ENCODE data around the gene TNFRSF6B. TPM values are rescaled to one million over a fixed set of nuclear protein-coding genes. Genes with fewer than 3 reads are reported as not detected.
"Not testable (repeated sequence)": the region's sequence is repeated elsewhere in the genome, so short reads cannot be mapped to it uniquely, and the experiment has no call there.

TNFRSF6B gene
- polyA plus RNA-seq (ENCODE audit: insufficient read length) = 1.6 TPM

DNA sequence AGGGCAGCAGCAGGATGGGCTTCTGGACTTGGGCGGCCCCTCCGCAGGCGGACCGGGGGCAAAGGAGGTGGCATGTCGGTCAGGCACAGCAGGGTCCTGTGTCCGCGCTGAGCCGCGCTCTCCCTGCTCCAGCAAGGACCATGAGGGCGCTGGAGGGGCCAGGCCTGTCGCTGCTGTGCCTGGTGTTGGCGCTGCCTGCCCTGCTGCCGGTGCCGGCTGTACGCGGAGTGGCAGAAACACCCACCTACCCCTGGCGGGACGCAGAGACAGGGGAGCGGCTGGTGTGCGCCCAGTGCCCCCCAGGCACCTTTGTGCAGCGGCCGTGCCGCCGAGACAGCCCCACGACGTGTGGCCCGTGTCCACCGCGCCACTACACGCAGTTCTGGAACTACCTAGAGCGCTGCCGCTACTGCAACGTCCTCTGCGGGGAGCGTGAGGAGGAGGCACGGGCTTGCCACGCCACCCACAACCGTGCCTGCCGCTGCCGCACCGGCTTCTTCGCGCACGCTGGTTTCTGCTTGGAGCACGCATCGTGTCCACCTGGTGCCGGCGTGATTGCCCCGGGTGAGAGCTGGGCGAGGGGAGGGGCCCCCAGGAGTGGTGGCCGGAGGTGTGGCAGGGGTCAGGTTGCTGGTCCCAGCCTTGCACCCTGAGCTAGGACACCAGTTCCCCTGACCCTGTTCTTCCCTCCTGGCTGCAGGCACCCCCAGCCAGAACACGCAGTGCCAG is at the start of gene TNFRSF6B:
TSS of gene TNFRSF6B (plus strand) at position 25 of the 729 bp plus-strand sequence. CDS start at position 141, 116 bp downstream.
- DNase-seq = no peak

DNA sequence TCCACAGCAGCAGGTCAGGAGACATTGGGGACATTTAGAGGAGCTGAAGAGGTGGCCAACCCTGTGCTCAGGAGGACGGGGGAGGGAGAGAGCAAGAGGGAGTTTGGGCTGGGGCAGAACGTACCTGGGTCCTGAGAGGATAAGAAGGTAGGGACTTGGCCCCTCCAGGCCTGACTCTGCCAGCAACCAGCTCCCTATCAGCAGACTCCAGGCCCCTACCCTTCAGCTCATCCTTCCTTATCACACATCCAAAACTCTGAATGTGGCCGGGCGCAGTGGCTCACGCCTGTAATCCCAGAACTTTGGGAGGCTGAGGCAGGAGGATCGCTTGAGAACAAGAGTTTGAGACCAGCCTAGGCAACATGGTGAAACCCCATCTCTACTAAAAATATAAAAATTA is 48.3 kb upstream of the TNFRSF6B start:
- DNase-seq = no peak

DNA sequence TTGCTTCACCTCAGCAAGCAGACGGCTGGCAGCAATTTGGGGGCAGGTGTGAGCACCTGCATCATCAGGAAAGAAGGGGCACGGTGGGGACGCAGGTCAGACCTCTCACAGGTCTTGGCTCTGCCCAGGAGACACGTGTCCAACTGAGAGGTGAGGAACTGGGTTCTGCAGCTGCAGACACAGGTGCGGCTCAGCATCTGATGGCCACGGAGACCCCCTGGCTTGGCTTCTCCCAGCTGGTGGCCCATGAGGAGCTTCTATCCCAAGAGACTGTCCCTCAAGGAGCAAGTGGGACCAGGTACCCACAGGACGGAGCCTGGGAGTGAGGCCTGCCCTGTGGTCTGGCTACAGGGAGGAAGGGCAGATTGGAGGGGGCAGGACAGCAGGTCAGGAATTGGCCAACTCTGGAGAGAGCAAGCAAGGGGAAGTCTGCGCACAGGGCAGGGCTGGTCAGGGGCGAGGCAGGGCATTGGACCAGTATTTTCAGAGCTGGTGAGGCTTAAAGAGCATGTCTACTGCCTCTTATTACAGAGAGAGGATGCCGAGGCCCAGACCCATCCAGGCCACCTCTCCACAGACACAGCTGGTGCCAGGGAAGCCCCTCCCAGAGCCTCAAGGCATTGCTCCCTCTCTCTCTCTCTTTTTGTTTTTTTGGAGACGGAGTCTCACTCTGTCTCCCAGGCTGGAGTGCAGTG is 47.4 kb upstream of the TNFRSF6B start:
- DNase-seq = no peak

DNA sequence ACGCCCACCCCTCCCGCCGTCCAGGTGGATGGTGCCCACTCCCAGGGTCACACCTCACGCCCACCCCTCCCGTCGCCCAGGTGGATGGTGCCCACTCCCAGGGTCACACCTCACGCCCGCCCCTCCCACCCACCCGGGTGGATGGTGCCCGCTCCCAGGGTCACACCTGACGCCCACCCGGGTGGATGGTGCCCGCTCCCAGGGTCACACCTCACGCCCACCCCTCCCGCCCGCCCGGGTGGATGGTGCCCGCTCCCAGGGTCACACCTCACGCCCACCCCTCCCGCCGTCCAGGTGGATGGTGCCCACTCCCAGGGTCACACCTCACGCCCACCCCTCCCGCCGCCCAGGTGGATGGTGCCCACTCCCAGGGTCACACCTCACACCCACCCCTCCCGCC is 46.0 kb upstream of the TNFRSF6B start:
- DNase-seq = not testable (repeated sequence)

DNA sequence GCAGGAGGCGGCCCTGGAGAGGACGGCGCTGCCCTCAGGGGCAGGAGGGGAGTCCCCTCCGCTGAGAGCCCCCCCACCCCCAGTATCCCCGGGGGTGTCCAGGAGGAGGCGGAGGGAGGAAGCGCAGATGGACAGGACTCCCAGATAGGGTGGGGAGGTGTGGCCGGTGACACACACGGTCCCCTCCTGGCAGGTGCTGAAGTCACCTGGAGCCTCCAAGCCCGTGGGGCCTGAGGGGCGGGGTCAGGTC is 44.6 kb upstream of the TNFRSF6B start:
- DNase-seq = no peak

DNA sequence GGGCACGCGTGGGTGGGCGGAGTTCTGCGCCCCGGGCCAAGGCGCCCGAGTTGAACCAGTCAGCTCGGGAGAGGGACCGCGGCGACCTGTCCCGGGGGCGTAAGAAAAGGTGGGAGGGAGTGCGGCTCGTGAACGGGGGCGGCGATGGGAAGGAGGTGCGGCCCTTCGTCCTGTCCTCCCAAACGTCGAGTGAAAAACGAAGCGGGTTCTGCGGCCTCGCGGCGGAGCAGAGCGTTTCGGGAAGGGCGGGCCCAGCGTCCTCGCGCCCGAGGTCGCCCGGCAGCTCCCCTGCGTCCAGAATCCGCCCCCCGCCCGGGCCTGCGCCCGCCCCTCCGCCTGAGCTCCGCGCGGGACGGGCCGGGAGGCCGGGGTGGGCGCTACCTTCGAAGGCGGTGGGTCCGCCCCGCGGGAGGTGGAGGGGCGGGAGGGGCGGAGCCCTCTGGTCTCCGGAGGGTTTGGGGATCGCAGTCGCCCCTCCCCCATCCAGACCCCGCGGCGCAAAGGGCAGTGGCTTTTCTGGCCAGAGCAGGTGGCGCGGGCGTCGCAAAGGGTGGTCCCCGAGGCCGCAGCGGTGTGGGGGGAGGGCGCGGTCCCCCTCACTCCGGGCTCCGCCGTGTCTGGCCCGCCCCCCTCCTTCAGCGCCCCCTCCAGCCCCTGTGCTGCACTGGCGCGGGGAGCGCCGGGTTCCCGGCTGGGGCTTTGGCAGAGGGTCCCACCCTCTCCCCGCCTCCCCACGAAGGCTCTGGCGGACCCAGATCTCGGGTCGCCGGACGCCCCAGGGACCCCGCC is 44.1 kb upstream of the TNFRSF6B start:
- no peak for DNase-seq

GRCh38 chr20:63653041-63653973 is 43.1 kb upstream of the TNFRSF6B start, which contains the start of gene STMN3:
Gene STMN3 (minus strand): TSS chr20:63653424. CDS start chr20:63653345, 79 bp downstream.
- DNase-seq = peak; percentile 89

DNA sequence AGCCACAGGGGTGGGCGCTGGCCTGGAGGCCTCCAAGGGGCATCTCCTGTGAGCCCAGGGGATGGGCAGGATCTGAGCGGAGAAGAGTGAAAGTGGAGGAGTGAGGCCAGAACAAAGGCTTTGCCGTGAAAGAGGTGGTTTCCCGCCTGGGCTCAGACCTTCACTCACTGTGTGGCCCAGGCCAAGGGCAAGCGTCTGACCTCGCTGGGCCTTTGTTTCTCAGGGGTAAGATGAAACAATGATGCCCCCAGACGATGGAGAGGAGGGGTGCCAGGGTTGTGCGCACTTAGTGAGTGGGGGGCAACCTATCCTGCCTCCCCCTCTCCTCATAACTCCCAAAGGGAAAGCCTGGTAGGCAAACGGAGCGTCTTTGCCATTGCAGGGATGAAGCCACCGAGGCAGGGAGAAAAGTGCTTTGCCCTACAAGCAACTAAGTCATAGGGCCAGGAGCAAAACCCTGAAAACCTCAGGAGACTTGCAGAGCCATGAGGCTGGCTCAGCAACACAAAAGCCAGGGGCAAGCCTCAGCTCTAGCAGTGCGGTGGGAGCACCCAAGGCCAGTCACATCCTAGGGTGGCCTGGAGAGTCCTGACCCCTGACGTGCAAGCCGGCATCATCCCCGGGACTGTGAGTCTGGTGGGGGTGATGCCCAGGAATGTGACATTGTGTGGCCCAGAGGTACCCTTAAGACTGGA is 42.3 kb upstream of the TNFRSF6B start:
- no peak for DNase-seq

DNA sequence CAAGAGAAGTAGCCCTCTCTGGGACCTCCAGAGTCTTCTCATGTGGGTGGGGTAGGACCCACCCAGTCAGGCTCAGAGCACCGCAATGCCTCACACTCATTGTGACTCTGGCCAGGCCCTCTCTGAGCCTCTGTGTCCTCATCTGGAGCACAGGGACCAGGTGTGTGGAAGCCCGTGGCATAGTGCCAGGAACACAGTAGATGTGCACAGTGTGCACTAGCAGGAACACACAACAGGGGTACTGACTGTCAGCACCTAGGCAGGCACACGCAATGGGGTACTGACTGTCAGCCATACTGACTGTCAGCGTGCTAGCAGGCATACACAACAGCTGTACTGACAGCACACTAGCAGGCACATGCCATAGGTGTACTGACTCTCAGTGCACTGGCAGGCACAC is 41.2 kb upstream of the TNFRSF6B start:
- DNase-seq = no peak

GRCh38 chr20:63656451-63656850 is 40.0 kb upstream of the TNFRSF6B start:
- DNase-seq = no peak

DNA sequence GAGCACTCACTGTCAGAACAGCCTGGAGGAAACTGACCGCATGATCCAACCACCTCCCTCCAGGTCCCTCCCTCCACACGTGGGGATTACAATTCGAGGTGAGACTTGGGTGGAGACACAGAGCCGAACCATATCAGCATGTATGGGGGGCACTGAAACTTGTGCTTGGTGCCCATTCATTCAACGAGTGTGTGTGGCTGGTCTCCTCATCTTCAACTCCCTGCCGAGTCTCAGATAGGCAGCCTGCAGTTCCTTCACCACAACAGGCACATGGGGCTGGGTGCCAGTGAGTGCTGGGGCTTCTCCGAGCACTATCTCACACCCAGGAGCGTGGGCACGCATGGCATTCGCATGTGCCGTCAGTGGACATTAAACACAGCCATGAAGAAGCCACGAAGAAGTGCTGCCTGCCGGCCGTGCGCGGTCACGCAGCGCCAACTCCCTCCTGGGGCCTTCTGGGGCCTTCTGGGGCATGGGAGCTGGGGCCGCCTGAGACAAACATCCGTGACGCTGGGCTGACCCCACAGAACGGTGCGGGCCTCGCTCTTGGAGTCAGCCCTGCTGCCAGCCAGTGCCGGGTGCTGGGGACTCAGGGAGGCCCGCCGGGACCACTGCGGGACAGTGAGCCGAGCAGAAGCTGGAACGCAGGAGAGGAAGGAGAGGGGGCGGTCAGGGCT is 39.1 kb upstream of the TNFRSF6B start:
- no peak for DNase-seq

DNA sequence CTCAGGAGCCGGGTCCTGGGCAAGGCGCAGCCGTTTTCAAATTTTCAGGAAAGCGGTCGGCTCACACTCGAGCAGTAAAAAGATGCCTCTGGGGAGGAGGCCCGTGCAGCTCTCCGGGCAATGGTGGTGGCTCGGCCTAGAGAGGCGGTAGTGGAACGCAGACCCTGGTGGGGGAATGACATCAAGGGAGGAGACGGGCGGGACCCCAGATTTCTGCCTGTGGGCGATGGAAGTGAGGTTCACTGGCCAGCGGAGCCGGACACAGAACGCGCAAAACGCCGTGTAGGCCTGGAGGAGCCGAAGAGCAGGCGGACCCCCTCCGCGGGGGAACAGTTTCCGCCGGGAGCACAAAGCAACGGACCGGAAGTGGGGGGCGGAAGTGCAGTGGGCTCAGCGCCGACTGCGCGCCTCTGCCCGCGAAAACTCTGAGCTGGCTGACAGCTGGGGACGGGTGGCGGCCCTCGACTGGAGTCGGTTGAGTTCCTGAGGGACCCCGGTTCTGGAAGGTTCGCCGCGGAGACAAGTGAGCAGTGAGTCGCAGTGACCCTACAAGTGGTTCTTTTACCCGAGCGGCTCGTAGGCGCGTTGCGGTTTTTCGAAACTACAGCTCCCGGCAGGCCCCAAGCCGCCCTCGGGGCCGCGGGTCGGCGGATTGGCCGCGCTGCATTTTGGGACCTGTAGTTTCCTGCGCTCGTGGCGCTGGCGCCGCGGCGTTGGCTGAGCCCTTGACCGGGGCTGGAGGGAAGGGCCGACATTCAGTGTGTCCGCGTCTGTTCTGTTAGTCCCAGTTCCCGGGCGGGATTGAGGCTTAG is 38.3 kb upstream of the TNFRSF6B start, which contains the start of gene RTEL1:
TSS of gene RTEL1 (plus strand) at position 376 of the 812 bp plus-strand sequence. CDS start 1,091 bp downstream, outside the sequence.
- DNase-seq = peak; percentile 96

GRCh38 chr20:63658749-63659187 is 37.7 kb upstream of the TNFRSF6B start:
- DNase-seq = no peak

DNA sequence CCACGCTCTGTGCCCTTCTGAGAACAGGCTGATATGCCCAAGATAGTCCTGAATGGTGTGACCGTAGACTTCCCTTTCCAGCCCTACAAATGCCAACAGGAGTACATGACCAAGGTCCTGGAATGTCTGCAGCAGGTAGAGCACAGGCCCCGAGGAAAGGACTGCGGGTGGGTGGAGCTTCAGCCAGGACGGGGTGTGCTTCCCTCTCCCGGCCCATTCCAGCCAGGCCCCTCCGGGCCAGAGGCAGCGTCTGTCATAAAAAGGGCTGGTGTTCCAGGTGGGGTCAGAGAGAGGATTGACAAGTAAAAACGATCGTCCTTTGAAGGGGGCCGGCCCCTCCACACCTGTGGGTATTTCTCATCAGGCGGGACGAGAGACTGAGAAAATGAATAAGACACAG is 37.1 kb upstream of the TNFRSF6B start:
- DNase-seq = no peak

GRCh38 chr20:63660174-63660573 is 36.3 kb upstream of the TNFRSF6B start:
- DNase-seq = not testable (repeated sequence)

GRCh38 chr20:63660622-63661021 is 35.8 kb upstream of the TNFRSF6B start:
- DNase-seq = no peak

GRCh38 chr20:63661108-63661507 is 35.3 kb upstream of the TNFRSF6B start:
- no peak for DNase-seq

DNA sequence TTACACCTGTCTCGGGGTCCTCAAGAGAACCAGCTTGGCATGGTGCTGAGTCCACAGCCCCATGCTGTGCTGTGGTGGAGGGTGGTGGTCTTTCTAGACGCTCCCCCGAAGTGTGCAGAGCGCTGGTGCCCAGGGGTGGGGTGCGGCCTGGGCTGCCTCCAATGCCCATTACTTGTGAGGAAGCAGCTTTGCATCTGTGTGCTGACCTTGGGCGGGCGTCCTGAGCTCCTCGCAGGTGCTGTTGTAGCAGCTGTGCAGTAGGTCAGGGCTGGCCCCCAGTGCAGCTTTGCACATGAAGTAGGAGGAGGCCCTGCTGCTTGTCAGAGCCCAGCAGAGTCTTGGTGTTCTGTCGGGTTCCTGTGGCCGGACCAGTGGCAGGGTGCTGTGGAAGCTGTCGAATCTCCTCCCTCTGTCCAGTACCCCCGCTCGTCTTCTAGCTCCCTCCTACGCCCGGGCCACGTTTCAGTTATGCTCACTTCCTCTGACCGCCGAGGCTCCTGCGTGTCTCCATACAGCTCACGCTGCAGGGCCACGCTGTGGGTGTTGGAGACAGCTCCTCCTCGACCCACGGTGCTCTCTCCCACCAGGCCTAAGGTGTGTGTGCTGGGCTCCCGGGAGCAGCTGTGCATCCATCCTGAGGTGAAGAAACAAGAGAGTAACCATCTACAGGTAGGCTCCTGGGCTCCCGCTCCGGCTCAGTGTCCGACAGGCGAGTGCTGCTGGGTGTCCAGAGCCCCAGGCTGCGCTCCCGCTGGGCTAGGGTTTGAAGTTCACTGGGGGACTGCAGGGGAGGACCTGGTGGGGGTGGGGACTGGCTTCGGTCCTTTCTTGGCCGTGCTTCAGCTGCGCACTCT is 34.3 kb upstream of the TNFRSF6B start:
- no peak for DNase-seq

- DNase-seq = no peak
Observed at GRCh38 chr20:63662813-63663189, 33.7 kb upstream of the TNFRSF6B start.

Data from hindlimb muscle (tissue), 1 donor.